Measurements from ENCODE around the gene HOXA6.
A peak's percentile ranks its signal among the peaks of the same experiment; 100 is the strongest.

HOXA6 gene

GRCh38 chr7:27147199-27148030 lies at the start of gene HOXA6:
Gene HOXA6, minus strand, starts transcription at chr7:27147774. Its CDS starts 25 bp downstream, at chr7:27147749.
- no peak for DNase-seq (ENCODE audit: low read depth)

GRCh38 chr7:27196287-27196767 lies 48.8 kb upstream of the HOXA6 start:
- DNase-seq (ENCODE audit: low read depth), result peak; percentile 70

GRCh38 chr7:27194686-27195379 lies 47.3 kb upstream of the HOXA6 start:
- DNase-seq (ENCODE audit: low read depth), result no peak

- DNase-seq (ENCODE audit: low read depth), result no peak
Measured at GRCh38 chr7:27194002-27194352, 46.4 kb upstream of the HOXA6 start.

- no peak for DNase-seq (ENCODE audit: low read depth)
Measured at GRCh38 chr7:27193335-27194001, 45.9 kb upstream of the HOXA6 start.

- DNase-seq (ENCODE audit: low read depth), result no peak
Measured at GRCh38 chr7:27192546-27193334, 45.2 kb upstream of the HOXA6 start.

GRCh38 chr7:27191833-27192545 lies 44.4 kb upstream of the HOXA6 start:
- DNase-seq (ENCODE audit: low read depth), result no peak

- DNase-seq (ENCODE audit: low read depth), result no peak
Measured at GRCh38 chr7:27191161-27191731, 43.7 kb upstream of the HOXA6 start.

- no peak for DNase-seq (ENCODE audit: low read depth)
Measured at GRCh38 chr7:27189997-27190748, 42.6 kb upstream of the HOXA6 start.

GRCh38 chr7:27189295-27189996 lies 41.9 kb upstream of the HOXA6 start:
- no peak for DNase-seq (ENCODE audit: low read depth)

- DNase-seq (ENCODE audit: low read depth), result no peak
Measured at GRCh38 chr7:27188386-27189294, 41.1 kb upstream of the HOXA6 start.

GRCh38 chr7:27187475-27188385 lies 40.2 kb upstream of the HOXA6 start:
- no peak for DNase-seq (ENCODE audit: low read depth)

GRCh38 chr7:27186668-27187474 lies 39.3 kb upstream of the HOXA6 start:
- no peak for DNase-seq (ENCODE audit: low read depth)

- no peak for DNase-seq (ENCODE audit: low read depth)
Measured at GRCh38 chr7:27185854-27186667, 38.5 kb upstream of the HOXA6 start.

- no peak for DNase-seq (ENCODE audit: low read depth)
Measured at GRCh38 chr7:27185013-27185853, 37.7 kb upstream of the HOXA6 start, which contains the start of gene HOXA11. Gene HOXA11, minus strand, starts transcription at chr7:27185232. Its CDS starts 88 bp downstream, at chr7:27185144.
